SW 1271 (cell line): ENCODE measurements around the gene ERRFI1.

Source experiments
- DNase-seq, 2 experiments: peaks; one replicate each; lab custom pipeline; 2025; lab: John Stamatoyannopoulos, UW

The ERRFI1 gene

GRCh38 chr1:8003438-8004112, 22.5 kb downstream of the ERRFI1 start:
- no peak for DNase-seq

- DNase-seq = no peak
Observed at GRCh38 chr1:8002921-8003320, 23.2 kb downstream of the ERRFI1 start.

GRCh38 chr1:8002329-8002910, 23.7 kb downstream of the ERRFI1 start:
- no peak for DNase-seq

GRCh38 chr1:7995437-7995836, 30.7 kb downstream of the ERRFI1 start:
- no peak for DNase-seq

- DNase-seq = no peak
Observed at GRCh38 chr1:7994827-7995226, 31.3 kb downstream of the ERRFI1 start.

GRCh38 chr1:7993593-7994479, 32.3 kb downstream of the ERRFI1 start:
- DNase-seq = no peak

- DNase-seq = no peak
Observed at GRCh38 chr1:7992885-7993284, 33.2 kb downstream of the ERRFI1 start.

GRCh38 chr1:7991504-7992440, 34.3 kb downstream of the ERRFI1 start:
- no peak for DNase-seq

GRCh38 chr1:7989762-7990428, 36.2 kb downstream of the ERRFI1 start:
- no peak for DNase-seq

- peak in 1 of 2 experiments; percentile 19 for DNase-seq
Observed at GRCh38 chr1:7988576-7988975, 37.5 kb downstream of the ERRFI1 start.

GRCh38 chr1:7987528-7987927, 38.6 kb downstream of the ERRFI1 start:
- DNase-seq = no peak

- no peak for DNase-seq
Observed at GRCh38 chr1:7985851-7986612, 40.1 kb downstream of the ERRFI1 start.

- no peak for DNase-seq
Observed at GRCh38 chr1:7984811-7985210, 41.3 kb downstream of the ERRFI1 start.

- DNase-seq = no peak
Observed at GRCh38 chr1:7983086-7983778, 42.9 kb downstream of the ERRFI1 start.

GRCh38 chr1:7980984-7981383, 45.1 kb downstream of the ERRFI1 start:
- no peak for DNase-seq

- DNase-seq = peak; percentile 38 to 77
Observed at GRCh38 chr1:7975212-7975865, 50.8 kb downstream of the ERRFI1 start.

- no peak for DNase-seq
Observed at GRCh38 chr1:7973086-7973485, 53.0 kb downstream of the ERRFI1 start.

- no peak for DNase-seq
Observed at GRCh38 chr1:7972285-7972684, 53.8 kb downstream of the ERRFI1 start.

- DNase-seq = no peak
Observed at GRCh38 chr1:7971024-7971423, 55.1 kb downstream of the ERRFI1 start.
